AG09309 (cell line): ENCODE measurements around the gene MRPL20.

ENCODE experiments used
- DNase-seq: peaks from one replicate; pipeline ENCODE4 v3.0.0-alpha.2; 2010; ENCODE audit warnings: low read depth
- H3K4me3 ChIP-seq: 2 replicates; pipeline ENCODE4 v1.5.1; 2011; ENCODE audit warnings: mild to moderate bottlenecking, low read depth, low read length, moderate library complexity; ENCODE audit not compliant: control insufficient read depth
- CTCF ChIP-seq: IDR thresholded peaks from 2 replicates; pipeline ENCODE4 v1.5.1; 2011; ENCODE audit warnings: mild to moderate bottlenecking, low read depth, low read length, inconsistent platforms; ENCODE audit not compliant: insufficient read depth, control insufficient read depth; ENCODE audit errors: missing control alignments

Gene MRPL20

DNA sequence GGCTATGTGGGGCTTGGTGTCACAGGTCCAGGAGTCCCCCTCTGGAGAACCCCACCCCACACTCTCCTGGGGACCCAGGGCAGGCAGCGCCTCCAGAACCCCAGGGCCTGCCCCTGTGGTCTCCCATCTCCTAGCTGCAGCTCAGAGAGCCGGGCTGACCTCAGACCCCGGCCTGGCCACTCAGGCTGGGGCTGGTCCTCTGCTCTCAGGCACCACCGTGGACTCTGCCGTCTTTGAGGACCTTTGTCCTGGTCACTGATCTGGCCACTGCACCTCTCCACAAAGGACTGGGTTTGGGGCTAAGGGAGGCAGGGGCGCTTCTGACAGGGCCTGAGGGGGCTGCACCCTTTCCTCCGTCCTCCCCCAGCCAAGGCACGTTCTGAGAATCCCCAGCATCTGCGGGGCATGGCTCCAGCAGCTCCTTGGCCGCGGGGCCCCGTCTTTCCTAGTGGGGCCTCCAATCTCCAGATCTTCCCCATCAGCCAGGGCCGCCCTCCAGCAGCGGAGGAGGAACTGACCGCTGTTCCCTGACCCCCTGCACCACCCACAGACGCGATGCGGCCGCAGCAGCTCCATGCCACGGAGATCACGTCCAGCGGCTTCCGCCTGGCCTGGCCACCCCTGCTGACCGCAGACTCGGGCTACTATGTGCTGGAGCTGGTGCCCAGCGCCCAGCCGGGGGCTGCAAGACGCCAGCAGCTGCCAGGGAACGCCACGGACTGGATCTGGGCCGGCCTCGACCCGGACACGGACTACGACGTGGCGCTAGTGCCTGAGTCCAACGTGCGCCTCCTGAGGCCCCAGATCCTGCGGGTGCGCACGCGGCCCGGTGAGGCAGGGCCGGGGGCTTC is 31.7 kb upstream of the MRPL20 start:
- no peak for TF ChIP-seq CTCF
- no peak for DNase-seq
- H3K4me3 ChIP-seq: no peak overlapping the region

- H3K4me3 ChIP-seq: no peak overlapping the region
- TF ChIP-seq CTCF: no peak
- no peak for DNase-seq
Measured at GRCh38 chr1:1437904-1438376, 30.8 kb upstream of the MRPL20 start.

DNA sequence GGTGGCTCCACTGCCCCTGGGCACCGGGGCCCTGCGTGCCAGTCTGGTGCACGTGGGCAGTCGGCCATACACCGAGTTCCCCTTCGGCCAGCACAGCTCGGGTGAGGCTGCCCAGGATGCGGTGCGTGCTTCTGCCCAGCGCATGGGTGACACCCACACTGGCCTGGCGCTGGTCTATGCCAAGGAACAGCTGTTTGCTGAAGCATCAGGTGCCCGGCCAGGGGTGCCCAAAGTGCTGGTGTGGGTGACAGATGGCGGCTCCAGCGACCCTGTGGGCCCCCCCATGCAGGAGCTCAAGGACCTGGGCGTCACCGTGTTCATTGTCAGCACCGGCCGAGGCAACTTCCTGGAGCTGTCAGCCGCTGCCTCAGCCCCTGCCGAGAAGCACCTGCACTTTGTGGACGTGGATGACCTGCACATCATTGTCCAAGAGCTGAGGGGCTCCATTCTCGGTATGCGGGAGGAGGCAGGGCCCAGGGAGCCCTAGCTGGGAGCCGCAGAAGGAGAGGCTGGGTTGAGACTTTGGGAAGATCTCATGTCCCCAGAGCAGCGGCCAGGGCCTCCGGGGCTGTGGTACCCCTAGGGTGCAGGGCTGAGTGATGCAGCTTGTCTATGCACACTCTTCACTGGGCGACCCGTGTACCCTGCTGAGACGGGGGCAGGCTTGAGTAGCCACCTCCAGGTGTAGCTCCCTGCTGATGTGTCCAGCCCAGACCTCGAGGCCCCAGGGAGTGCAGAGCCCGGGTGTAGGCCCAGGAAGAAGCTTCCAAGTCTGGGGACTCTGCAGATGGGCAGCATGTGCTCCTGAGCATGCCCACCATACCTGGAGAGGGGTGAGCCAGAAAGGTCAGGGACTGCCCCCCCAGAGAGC is 30.2 kb upstream of the MRPL20 start:
- H3K4me3 ChIP-seq: no peak overlapping the region
- no peak for DNase-seq
- no peak for TF ChIP-seq CTCF

DNA sequence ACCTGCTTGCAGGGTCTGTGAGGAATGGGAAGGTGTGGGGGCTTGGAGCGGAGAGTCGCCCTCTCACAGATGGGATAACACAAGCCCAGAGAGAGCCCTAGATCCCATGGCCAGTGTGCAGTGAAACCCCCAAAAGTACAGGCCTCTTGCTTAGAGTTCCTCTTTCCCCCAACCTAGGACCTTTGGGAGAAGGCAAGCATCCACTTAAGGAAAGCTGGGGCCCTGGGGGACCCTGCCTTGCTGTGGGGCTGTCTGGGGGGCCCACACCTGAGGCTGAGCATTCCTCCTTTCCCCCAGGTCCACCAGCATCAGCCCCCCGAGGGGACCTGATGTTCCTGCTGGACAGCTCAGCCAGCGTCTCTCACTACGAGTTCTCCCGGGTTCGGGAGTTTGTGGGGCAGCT is 29.5 kb upstream of the MRPL20 start:
- no peak for TF ChIP-seq CTCF
- DNase-seq: no peak
- no peak overlapping the region for H3K4me3 ChIP-seq

DNA sequence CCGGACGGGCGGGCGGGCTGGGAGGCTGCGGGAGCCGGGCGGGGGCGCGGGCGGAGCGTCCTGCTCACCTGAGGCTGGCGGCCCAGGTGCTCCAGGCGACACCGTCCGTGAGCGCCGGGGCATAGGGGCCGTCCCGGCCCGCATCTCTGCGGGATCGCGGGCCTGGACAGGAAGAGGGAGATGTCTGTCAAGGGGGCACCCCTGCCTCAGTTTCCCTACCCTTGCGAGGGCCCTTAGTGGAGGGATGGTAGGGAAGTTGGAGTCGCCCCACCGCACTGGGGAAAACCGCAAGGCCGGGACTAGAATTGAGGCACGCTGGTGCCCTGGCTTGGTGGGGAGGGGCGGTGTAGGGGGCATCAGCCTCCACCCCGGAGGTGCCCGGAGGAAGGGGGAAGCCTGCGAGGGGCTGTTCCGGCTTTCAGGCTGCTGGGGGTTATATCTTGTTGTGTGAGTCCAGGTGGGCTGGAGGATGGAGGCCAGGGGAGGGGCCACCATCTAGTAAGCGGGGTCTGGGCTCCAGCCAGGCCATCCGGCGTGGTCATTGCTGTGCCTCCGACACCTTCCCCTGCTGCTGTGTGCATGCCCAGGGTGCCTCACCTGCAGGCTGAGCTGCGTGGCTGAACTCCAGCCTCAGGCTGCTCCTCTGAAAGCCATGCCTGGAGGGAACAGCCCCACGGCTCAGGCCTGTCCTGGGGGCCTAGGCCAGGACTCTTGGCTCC is 29.0 kb upstream of the MRPL20 start:
- DNase-seq: no peak
- H3K4me3 ChIP-seq: peak overlapping the region; percentile 24
- TF ChIP-seq CTCF: no peak

DNA sequence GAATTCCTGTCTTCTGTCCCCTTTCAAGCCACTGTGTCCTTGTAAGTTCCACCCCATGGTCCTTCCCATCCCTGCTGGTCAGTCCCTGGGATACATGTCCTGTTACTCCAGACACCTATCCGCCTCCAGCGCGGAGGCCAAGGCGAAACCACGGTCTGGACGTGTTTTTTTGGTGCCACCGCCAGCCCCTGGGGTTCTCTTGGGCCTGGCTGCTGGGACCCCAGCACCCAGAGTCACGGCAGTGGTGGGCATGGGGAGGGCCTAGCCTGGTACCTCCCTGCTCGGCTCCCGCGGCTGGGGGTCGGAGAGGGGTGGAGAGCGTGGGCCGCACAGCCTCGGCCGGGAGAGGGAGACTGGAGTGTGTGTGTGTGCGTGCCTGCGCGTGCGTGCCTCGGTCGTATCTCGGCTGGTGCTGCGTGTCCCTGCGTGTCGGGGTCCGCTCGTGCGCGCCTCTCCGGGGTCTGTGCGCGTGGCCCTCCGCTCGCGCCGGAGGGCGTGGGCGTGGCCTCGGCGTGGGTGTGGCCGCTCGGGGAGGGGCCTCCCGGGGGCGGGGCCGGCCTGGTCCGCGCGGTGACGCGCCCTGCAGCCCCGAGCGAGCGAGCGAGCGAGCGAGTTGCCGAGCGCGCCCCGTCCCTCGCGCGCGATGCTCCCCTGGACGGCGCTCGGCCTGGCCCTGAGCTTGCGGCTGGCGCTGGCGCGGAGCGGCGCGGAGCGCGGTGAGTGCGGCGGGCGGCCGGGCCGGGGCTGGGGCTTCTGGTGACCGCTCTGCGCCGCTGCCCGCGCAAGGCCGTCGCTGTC is 28.2 kb upstream of the MRPL20 start, which contains the start of gene VWA1:
VWA1 (plus strand) TSS at position 585 of the 798 bp plus-strand sequence; CDS start at position 644, 59 bp downstream.
- H3K4me3 ChIP-seq: peak within 1 kb of the TSS; percentile 24
- TF ChIP-seq CTCF: no peak

More for the DNA sequence above, 28.2 kb upstream of the MRPL20 start, which contains the start of gene VWA1:
- DNase-seq: no peak
